Endothelial cell of umbilical vein (primary cell): ENCODE measurements around the gene CCNK. TPM values are rescaled to one million over a fixed set of nuclear protein-coding genes. Genes with fewer than 3 reads are reported as not detected.

Experiments
- BruUV-seq: library from RNA; stranded (reverse); fragments of 400-500 nt; replicated peaks from 2 replicates; lab custom pipeline; 2021; lab: Mats Ljungman, UMichigan
- CTCF ChIA-PET: fragments of 300-600, 350-600 bp; sonication (Branson Sonifier 250); formaldehyde crosslinking; loops from one replicate; lab custom pipeline; 2021; ENCODE audit warnings: antibody characterized with exemption, inconsistent platforms; lab: Charles Lee
- POLR2A ChIA-PET: fragments of 300-600, 350-600 bp; sonication (Branson Sonifier 250); formaldehyde crosslinking; loops from one replicate; lab custom pipeline; 2021; ENCODE audit warnings: antibody characterized with exemption, inconsistent platforms; lab: Charles Lee
- DNase-seq: peaks from one replicate; pipeline ENCODE4 v3.0.0-alpha.2; 2011; ENCODE audit warnings: low read depth, low spot score
- FAIRE-seq: peaks from 2 replicates; lab custom pipeline; 2011; peaks lifted over from hg19 to GRCh38; lab: Jason Lieb, UNC
- H2AFZ ChIP-seq: 2 replicates; pipeline ENCODE4 v1.6.0; 2012; ENCODE audit warnings: low read depth, low read length, control low read depth, inconsistent platforms
- H3K27ac ChIP-seq: 2 replicates; pipeline ENCODE4 v1.5.1; 2011; ENCODE audit warnings: low read depth, mild to moderate bottlenecking, control low read depth, low read length, moderate library complexity; ENCODE audit not compliant: insufficient read depth
- H3K27me3 ChIP-seq, 2 experiments: 2 replicates each; pipeline versions ENCODE4 v1.6.0 to v1.6.1; 2011; ENCODE audit warnings: low read length in 2 of 2, mixed read lengths in 1 of 2; ENCODE audit not compliant: control insufficient read depth in 2 of 2, insufficient read depth in 2 of 2
- H3K36me3 ChIP-seq, 2 experiments: 2 replicates in 1 of 2; 3 replicates in 1 of 2; pipeline ENCODE4 v1.5.1; 2011; ENCODE audit warnings: low read length in 2 of 2, mild to moderate bottlenecking in 1 of 2, moderate library complexity in 1 of 2; ENCODE audit not compliant: control insufficient read depth in 2 of 2, insufficient read depth in 2 of 2; ENCODE audit errors: extremely low read depth in 1 of 2
- H3K4me1 ChIP-seq: 3 replicates; pipeline ENCODE4 v1.5.1; 2011; ENCODE audit warnings: mild to moderate bottlenecking, low read length; ENCODE audit not compliant: control insufficient read depth, insufficient read depth; ENCODE audit errors: extremely low read depth
- H3K4me2 ChIP-seq: 2 replicates; pipeline ENCODE4 v1.6.1; 2011; ENCODE audit warnings: low read length, control low read depth, mixed read lengths; ENCODE audit not compliant: insufficient read depth
- H3K4me3 ChIP-seq, 3 experiments: fragments of 200-600 bp in 1 of 3; sonication (generic), shearing (Covaris generic) in 1 of 3; replicated peaks in 1 of 3; 2 replicates each; pipeline ENCODE4 v1.5.1; 2011 to 2016; ENCODE audit warnings: control low read depth in 3 of 3, low read length in 3 of 3, mild to moderate bottlenecking in 2 of 3, inconsistent platforms in 1 of 3, low read depth in 1 of 3, moderate library complexity in 1 of 3; ENCODE audit not compliant: insufficient read depth in 1 of 3
- H3K79me2 ChIP-seq: 2 replicates; pipeline ENCODE4 v1.6.0; 2012; ENCODE audit warnings: low read length, inconsistent platforms; ENCODE audit not compliant: control insufficient read depth, insufficient read depth
- H3K9ac ChIP-seq: replicated peaks from 2 replicates; pipeline ENCODE3; 2011; ENCODE audit warnings: low read length, control low read depth; ENCODE audit not compliant: insufficient read depth; ENCODE audit errors: extremely low read depth
- H3K9me1 ChIP-seq: replicated peaks from 3 replicates; pipeline ENCODE4 v1.6.0; 2011; ENCODE audit warnings: mild to moderate bottlenecking, low read length; ENCODE audit not compliant: control insufficient read depth, insufficient read depth; ENCODE audit errors: extremely low read depth
- H3K9me3 ChIP-seq: replicated peaks from 2 replicates; pipeline ENCODE4 v1.5.1; 2012; ENCODE audit warnings: low read length, inconsistent platforms; ENCODE audit not compliant: control insufficient read depth, insufficient read depth
- H4K20me1 ChIP-seq: replicated peaks from 2 replicates; pipeline ENCODE3; 2011; ENCODE audit warnings: mild to moderate bottlenecking, low read length; ENCODE audit not compliant: control insufficient read depth, insufficient read depth; ENCODE audit errors: extremely low read depth
- CTCF ChIP-seq, 2 donors: IDR thresholded peaks; 1 replicate in 1 of 2; 2 replicates in 1 of 2; pipeline ENCODE4 v1.5.1; 2011; ENCODE audit warnings: low read length in 2 of 2, mild to moderate bottlenecking in 2 of 2, moderate library complexity in 2 of 2, control low read depth in 1 of 2, inconsistent platforms in 1 of 2, low read depth in 1 of 2; ENCODE audit not compliant: insufficient read depth in 1 of 2; ENCODE audit errors: extremely low read depth in 1 of 2
- EZH2 ChIP-seq: IDR thresholded peaks from 2 replicates; pipeline ENCODE4 v1.6.1; 2012; ENCODE audit warnings: borderline replicate concordance, low read depth, mild to moderate bottlenecking, moderate library complexity, low read length, inconsistent platforms; ENCODE audit not compliant: severe bottlenecking
- FOS ChIP-seq: IDR thresholded peaks from 2 replicates; pipeline ENCODE4 v1.6.1; 2011; ENCODE audit warnings: mild to moderate bottlenecking, low read length, moderate library complexity, borderline replicate concordance; ENCODE audit not compliant: insufficient read depth
- GATA2 ChIP-seq: IDR thresholded peaks from 2 replicates; pipeline ENCODE4 v1.7.0; 2011; ENCODE audit warnings: low read depth, mild to moderate bottlenecking, moderate library complexity, mixed read lengths, low read length; ENCODE audit not compliant: insufficient read length, insufficient read depth
- JUN ChIP-seq: IDR thresholded peaks from 2 replicates; pipeline ENCODE4 v1.6.1; 2011; ENCODE audit warnings: borderline replicate concordance, low read depth; ENCODE audit not compliant: insufficient read length, insufficient read depth
- MAX ChIP-seq: IDR thresholded peaks from 2 replicates; pipeline ENCODE4 v1.6.1; 2011; ENCODE audit not compliant: insufficient read depth, insufficient read length
- MYC ChIP-seq: IDR thresholded peaks from one replicate; pipeline ENCODE4 v1.6.1; 2011; ENCODE audit warnings: mild to moderate bottlenecking, low read depth, low read length
- POLR2A ChIP-seq: IDR thresholded peaks from 2 replicates; pipeline ENCODE4 v1.6.1; 2012; ENCODE audit warnings: low read depth, mild to moderate bottlenecking, control low read depth, low read length
- POLR2AphosphoS5 ChIP-seq: IDR thresholded peaks from 2 replicates; pipeline ENCODE4 v1.6.1; 2012; ENCODE audit warnings: low read depth, mild to moderate bottlenecking, control low read depth, low read length, moderate library complexity; ENCODE audit not compliant: insufficient read depth
- dilution Hi-C: fragments of 300-500 bp; cut with MboI; formaldehyde crosslinking; loops from one replicate; pipeline ENCODE4 v1.15.0; 2019; ENCODE audit warnings: low sequenced_read_pairs; ENCODE audit not compliant: extremely low pct_ligation_motif_present
- intact Hi-C: fragments of 100-400 bp; cut with micrococcal nuclease; formaldehyde crosslinking; loops from one replicate; pipeline ENCODE4 v1.10.0; 2022
- polyA plus RNA-seq, 4 experiments: library from polyadenylated mRNA; depleted of rRNA in 3 of 4; stranded (reverse) in 3 of 4; unstranded in 1 of 4; fragments of >200 nt; gene quantifications; 2 replicates each; pipeline versions ENCODE4 v1.2.1 to v1.2.3, GENCODE V29; 2011 to 2012; ENCODE audit warnings: missing spikeins in 1 of 4
- total RNA-seq: library from RNA; stranded (reverse); gene quantifications from 2 replicates; pipeline ENCODE4 v1.2.3, GENCODE V29; 2021

Gene CCNK
- total and polyA plus RNA-seq, 2 donors (not counting 3 experiments of a cell fraction or from before 2014, with no cell fraction given) = 11.9 to 59.3 TPM

GRCh38 chr14:99506276-99506675 is 25.1 kb downstream of the CCNK start:
- ChIA-PET CTCF (interaction anchor here (1.6 kb wide), 1 partner anchor 117 kb away, joined by 4 read pairs; no protein-coding TSS in a partner anchor), POLR2A (no interaction called here)
- H3K27ac ChIP-seq = no peak overlapping the region
- no peaks in the 10 kb centered on the region for H3K79me2 ChIP-seq
- H3K9me3 ChIP-seq = no peaks in the 10 kb centered on the region
- dilution Hi-C loops (no loop called here), intact Hi-C loops (no loop called here)
- H3K36me3 ChIP-seq = peaks cover 27 to 36% of the 10 kb centered on the region in 2 experiments
- TF ChIP-seq FOS = no peak
- TF ChIP-seq POLR2A = no peak
- peak; percentile 48 for TF ChIP-seq POLR2AphosphoS5
- H3K4me3 ChIP-seq = no peak overlapping the region
- FAIRE-seq (peak; percentile 82), DNase-seq (peak; percentile 50)
- BruUV-seq = no TSS peak
- no peaks in the 10 kb centered on the region for H3K27me3 ChIP-seq
- H4K20me1 ChIP-seq = no peaks in the 10 kb centered on the region
- no peaks in the 10 kb centered on the region for H3K9me1 ChIP-seq
- peak overlapping the region; percentile 18 for H3K4me2 ChIP-seq
- H3K9ac ChIP-seq = no peak overlapping the region
- peaks cover 22% of the 10 kb centered on the region for H3K4me1 ChIP-seq
- no peak overlapping the region for H2AFZ ChIP-seq

- no TSS peak for BruUV-seq
- TF ChIP-seq EZH2 (no peak), JUN (no peak), POLR2AphosphoS5 (no peak), FOS (no peak), MYC (no peak), CTCF (IDR thresholded peaks at IDR 0.05; ENCODE audit: extremely low read depth in 1 of 2, insufficient read depth in 1 of 2, low read depth in 1 of 2, low read length in 2 of 2) (no peak), POLR2A (no peak), GATA2 (no peak), MAX (no peak)
- Histone ChIP-seq H3K4me3 (no peak overlapping the region), H3K27me3 (no peaks in the 10 kb centered on the region), H3K4me1 (peaks cover 22% of the 10 kb centered on the region), H3K9me1 (no peaks in the 10 kb centered on the region), H3K4me2 (no peak overlapping the region), H4K20me1 (no peaks in the 10 kb centered on the region), H2AFZ (no peak overlapping the region), H3K9me3 (no peaks in the 10 kb centered on the region), H3K9ac (no peak overlapping the region), H3K36me3 (peaks cover 17 to 35% of the 10 kb centered on the region in 2 experiments), H3K27ac (no peak overlapping the region), H3K79me2 (no peaks in the 10 kb centered on the region)
- no peak for FAIRE-seq
- ChIA-PET POLR2A (no interaction called here), CTCF (no interaction called here)
- intact Hi-C loops = no loop called here
- no peak for DNase-seq
- dilution Hi-C loops = no loop called here
These were observed 26.8 kb downstream of the CCNK start for GRCh38 chr14:99507860-99508640.
